GM12891 (cell line): ENCODE results near the gene DNM2.

Source experiments
- POLR2A ChIP-seq: IDR thresholded peaks from 2 replicates; pipeline ENCODE4 v1.6.1; 2011; ENCODE audit warnings: low read depth, low read length, control low read depth
- POLR2AphosphoS5 ChIP-seq: IDR thresholded peaks from 2 replicates; pipeline ENCODE4 v1.6.1; 2011; ENCODE audit warnings: low read depth, low read length, control low read depth

GRCh38 chr19:10774893-10775292 lies 57.0 kb downstream of the DNM2 start:
- no peak for TF ChIP-seq POLR2AphosphoS5
- no peak for TF ChIP-seq POLR2A
